GM23338 (cell line): Measurements from ENCODE around the gene CD99L2.

ENCODE experiments used
- CREB1 ChIP-seq: fragments of 250-450 bp; sonication (Bioruptor Pico); IDR thresholded peaks from 2 replicates; pipeline ENCODE4 v1.5.0; 2020; ENCODE audit warnings: low read depth, mild to moderate bottlenecking, moderate library complexity
- CTCF ChIP-seq, 2 experiments: fragments of 200-600 bp in 1 of 2; sonication (generic) in 1 of 2; conservative IDR thresholded peaks; 2 replicates each; pipeline versions ENCODE4 v1.5.1 to v1.6.1; 2016 to 2017; ENCODE audit warnings: antibody characterized with exemption in 2 of 2, low read depth in 2 of 2, mild to moderate bottlenecking in 2 of 2, moderate library complexity in 1 of 2
- ETS1 ChIP-seq: IDR thresholded peaks from 2 replicates; pipeline ENCODE4 v1.6.1; 2016; ENCODE audit warnings: antibody characterized with exemption
- EZH2 ChIP-seq: fragments of 200-600 bp; sonication (generic); IDR thresholded peaks from one replicate; pipeline ENCODE4 v1.8.0; 2017; ENCODE audit warnings: antibody characterized with exemption, mild to moderate bottlenecking, low read depth; ENCODE audit not compliant: unreplicated experiment
- EZH2phosphoT487 ChIP-seq: fragments of 200-600 bp; sonication (generic); IDR thresholded peaks from one replicate; pipeline ENCODE4 v1.8.1; 2018; ENCODE audit warnings: antibody characterized with exemption; ENCODE audit not compliant: unreplicated experiment
- JUNB ChIP-seq: IDR thresholded peaks from one replicate; pipeline ENCODE4 v1.6.1; 2016; ENCODE audit warnings: antibody characterized with exemption; ENCODE audit not compliant: unreplicated experiment
- NANOG ChIP-seq: IDR thresholded peaks from 2 replicates; pipeline ENCODE4 v1.6.1; 2016; ENCODE audit warnings: antibody characterized with exemption, borderline replicate concordance
- POLR2AphosphoS5 ChIP-seq: IDR thresholded peaks from 2 replicates; pipeline ENCODE4 v1.6.1; 2016; ENCODE audit warnings: antibody characterized with exemption, low read depth
- REST ChIP-seq: IDR thresholded peaks from one replicate; pipeline ENCODE4 v1.6.1; 2018; ENCODE audit warnings: antibody characterized with exemption; ENCODE audit not compliant: unreplicated experiment
- ZNF114 ChIP-seq: fragments of 250-450 bp; sonication (Bioruptor Pico); IDR thresholded peaks from 2 replicates; pipeline ENCODE4 v1.5.0; 2020; ENCODE audit warnings: mild to moderate bottlenecking, moderate library complexity
- ZNF462 ChIP-seq: fragments of 250-450 bp; sonication (Bioruptor Pico); IDR thresholded peaks from 2 replicates; pipeline ENCODE4 v1.5.0; 2020; ENCODE audit warnings: mild to moderate bottlenecking, moderate library complexity

GRCh38 chrX:150768580-150769190 lies 129.8 kb downstream of the CD99L2 start:
- TF ChIP-seq CTCF (conservative IDR thresholded peaks at IDR 0.05; ENCODE audit: low read depth in 2 of 2) = no peak
- no peak for TF ChIP-seq EZH2phosphoT487
- no peak for TF ChIP-seq JUNB
- TF ChIP-seq POLR2AphosphoS5 = no peak
- TF ChIP-seq ZNF462 (CRISPR knock-in tag) = no peak
- TF ChIP-seq ETS1 = no peak
- no peak for TF ChIP-seq EZH2
- TF ChIP-seq CREB1 (CRISPR knock-in tag) = no peak
- TF ChIP-seq REST = no peak
- TF ChIP-seq NANOG = no peak
- TF ChIP-seq ZNF114 (CRISPR knock-in tag) = no peak
